ENCODE data around the gene TSSK6.

Gene TSSK6

GRCh38 chr19:19507354-19507753, 8.0 kb downstream of the TSSK6 start:
- DNase-seq: no peak

- DNase-seq: peak in 16 of 58 donors; percentile 4 to 48 (median 30)
Measured at GRCh38 chr19:19506592-19506991, 8.8 kb downstream of the TSSK6 start.

DNA sequence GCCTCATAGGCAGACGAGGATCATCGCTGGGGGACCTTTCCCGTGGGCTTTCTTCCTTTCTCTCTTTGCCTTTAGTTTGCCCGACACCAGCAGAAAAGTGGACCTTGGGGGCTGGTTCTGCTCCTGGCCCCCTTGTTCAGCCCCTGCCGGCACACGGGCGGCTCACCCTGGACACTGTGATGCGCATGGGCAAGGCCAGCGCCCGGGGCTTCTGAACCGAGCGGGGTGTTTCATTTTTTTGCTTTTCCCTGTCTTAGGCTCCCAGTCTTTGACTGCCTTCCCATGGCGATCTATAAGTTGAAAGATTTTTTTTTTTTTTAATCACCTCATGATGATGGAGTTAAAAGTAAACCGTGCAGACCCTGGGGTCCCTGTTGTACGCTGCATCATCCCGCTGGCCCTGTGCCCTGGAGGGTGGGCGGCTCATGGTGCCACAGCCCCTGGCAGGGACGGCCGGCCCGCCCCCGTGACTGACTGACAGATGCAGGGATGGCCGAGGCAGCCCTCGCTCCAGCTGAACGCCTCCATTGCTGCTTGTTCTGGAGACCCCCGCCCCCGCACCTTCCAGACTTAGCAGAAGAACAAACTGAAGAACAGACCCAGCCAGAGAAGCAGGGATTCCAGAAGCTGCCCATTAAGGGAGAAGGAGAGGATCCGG, 9.6 kb downstream of the TSSK6 start:
- peak in 1 of 58 donors; percentile 25 for DNase-seq

GRCh38 chr19:19504754-19505668, 10.3 kb downstream of the TSSK6 start:
- no peak for DNase-seq

GRCh38 chr19:19502808-19503602, 12.3 kb downstream of the TSSK6 start:
- no peak for DNase-seq

DNA sequence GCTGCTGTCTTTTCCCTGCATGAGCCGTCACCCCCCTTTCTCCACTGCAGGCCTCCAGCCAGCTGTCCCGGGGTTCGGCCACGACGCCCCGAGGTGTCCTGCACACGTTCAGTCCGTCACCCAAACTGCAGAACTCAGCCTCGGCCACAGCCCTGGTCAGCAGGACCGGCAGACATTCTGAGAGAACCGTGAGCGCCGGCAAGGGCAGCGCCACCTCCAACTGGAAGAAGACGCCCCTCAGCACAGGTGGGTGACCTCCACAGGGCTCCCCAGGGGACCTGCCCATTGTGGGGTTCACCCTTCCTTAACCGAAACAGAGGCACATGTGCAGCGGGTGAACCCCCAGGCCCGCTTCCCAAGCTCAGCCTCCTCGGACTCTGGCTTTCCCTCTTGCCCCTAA, 13.1 kb downstream of the TSSK6 start:
- DNase-seq: no peak

- DNase-seq: no peak
Measured at GRCh38 chr19:19501798-19502197, 13.6 kb downstream of the TSSK6 start.

GRCh38 chr19:19500975-19501644, 14.2 kb downstream of the TSSK6 start:
- peak in 1 of 58 donors; percentile 20 for DNase-seq

DNA sequence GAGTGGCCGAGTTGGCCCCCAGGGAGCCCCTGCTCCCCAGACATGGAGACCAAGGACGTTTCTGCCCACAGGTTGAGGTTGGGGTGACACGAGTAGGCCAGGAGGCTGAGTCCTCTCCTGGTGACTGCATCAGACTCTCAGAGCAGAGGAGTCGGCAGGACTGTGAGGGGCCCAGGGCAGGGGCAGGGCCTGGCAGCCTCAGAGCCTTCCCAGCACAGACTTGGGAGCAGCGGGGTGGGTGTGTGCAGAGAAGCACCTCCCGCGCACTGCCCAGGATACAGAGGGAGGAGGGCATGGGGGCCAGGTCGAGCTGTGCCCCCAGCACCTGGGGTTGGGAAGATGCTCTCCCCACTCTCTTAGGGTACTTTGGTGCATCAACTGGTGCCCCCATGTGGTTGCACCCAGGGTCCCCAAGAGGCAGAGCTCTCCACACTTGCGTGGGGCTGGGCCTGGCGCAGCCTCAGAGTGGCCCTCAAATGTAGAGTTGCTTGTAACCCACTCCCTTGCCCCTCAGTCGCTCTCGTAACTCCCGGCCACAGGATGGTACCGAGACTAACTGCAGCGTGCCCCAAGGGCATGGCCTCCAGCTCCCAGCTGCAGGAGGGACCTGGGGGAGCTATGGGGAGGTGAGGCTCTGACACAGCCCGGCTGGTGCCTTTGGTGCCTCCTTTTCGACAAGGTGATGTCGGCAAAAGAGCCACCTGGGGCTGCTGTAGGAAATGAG, 15.9 kb downstream of the TSSK6 start:
- no peak for DNase-seq

DNA sequence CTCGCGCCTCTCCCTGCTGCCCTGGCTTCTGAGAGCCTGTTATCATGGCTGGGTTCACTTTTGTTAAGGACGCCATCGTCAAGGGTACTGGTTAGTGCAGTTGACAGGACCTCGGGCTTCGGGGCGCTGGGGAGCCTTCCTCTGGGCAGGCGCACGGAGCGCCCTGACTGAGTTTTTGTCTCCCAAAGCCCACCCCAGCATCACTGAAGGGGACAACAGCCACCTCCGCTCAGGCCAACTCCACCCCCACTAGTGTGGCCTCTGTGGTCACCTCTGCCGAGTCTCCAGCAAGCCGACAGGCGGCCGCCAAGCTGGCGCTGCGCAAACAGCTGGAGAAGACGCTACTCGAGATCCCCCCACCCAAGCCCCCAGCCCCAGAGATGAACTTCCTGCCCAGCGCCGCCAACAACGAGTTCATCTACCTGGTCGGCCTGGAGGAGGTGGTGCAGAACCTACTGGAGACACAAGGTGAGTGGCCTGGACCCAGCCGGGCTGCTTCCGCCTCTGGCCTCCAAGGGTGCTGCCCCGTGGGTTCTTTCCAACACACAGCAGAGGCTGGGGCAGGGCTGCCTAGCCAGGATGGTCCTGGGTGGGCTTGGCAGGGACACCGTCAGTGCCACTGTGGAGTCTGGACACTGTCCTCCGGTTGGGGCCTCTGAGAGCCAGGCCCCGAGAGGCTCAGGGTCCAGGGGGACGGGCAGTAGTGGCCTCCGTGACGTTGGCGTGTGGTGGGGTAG, 16.9 kb downstream of the TSSK6 start:
- DNase-seq: no peak

GRCh38 chr19:19495614-19496603, 19.4 kb downstream of the TSSK6 start:
- no peak for DNase-seq

- peak in 3 of 58 donors; percentile 10 to 52 (median 32) for DNase-seq
Measured at GRCh38 chr19:19493841-19494546, 21.4 kb downstream of the TSSK6 start.

- DNase-seq: no peak
Measured at GRCh38 chr19:19492026-19492610, 23.2 kb downstream of the TSSK6 start.

DNA sequence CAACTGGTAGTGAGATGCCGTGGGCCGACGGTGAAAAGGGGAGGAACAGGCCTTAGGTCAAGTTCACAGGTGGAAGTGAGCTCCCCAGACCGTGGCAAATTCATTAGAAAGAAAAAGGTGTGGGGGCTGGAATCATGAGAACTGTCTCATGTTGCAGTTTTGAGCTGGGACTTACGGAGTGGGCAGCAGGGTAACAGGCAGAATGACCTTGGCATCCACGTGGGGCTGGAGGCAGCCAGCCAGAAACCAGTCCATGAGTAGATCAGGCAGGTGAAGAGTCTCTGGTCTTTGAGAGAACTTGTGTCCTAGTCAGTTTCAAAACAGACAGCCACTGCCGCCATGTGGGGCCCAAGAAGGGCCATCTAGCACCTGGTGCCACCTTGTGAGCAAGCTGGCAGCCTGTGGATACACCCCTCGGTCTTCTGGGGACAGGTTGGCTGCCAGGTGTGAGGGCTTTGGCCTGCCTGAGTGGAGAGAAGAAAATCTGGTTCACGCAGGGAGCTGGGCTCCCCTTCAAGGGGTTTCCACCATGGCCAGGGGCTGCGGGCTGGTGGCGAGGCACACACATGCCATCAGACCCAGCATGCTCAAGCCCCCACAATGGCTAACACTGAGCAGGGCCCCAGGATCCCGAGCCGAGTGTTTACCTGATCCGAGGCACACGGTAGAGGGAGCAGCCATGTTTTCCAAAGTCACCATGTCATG, 23.9 kb downstream of the TSSK6 start:
- no peak for DNase-seq

GRCh38 chr19:19490214-19490968, 25.0 kb downstream of the TSSK6 start:
- peak in 55 of 58 donors; percentile 21 to 83 (median 61) for DNase-seq

DNA sequence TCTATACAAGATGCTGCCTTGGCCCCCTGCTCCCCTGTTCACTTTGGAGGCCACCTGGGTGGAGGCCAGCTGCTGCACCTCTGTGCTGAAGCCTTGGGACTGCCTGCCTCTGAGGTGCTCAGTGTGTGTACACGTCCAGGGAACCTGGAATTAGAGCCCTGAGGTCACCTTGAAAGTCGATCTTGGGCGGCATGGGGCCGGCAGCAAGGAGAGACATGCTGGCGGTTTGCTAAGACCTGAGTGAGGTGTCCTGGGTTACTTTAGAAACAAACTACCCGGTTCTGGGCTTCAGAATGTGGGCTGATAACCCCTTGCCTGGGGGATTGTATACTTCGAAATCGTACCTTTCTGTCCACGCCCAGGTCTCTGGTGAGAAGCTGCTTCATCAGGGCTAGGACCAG, 25.5 kb downstream of the TSSK6 start:
- no peak for DNase-seq

Measured in anterior cingulate cortex (tissue), 58 donors.